Stimulated activated CD8-positive, alpha-beta memory T cell treated with anti-CD3 and anti-CD28 coated beads, Interleukin-4, amount 100 ng/mL, for 48 hours (primary cell): ENCODE measurements around the gene NSUN5.
"Not testable (repeated sequence)": the region's sequence is repeated elsewhere in the genome, so short reads cannot be mapped to it uniquely, and the experiment has no call there.

ENCODE experiments used
- DNase-seq: peaks from one replicate; pipeline ENCODE4 v3.0.0-alpha.2; 2020

The NSUN5 gene

GRCh38 chr7:73267813-73268212 is 40.8 kb downstream of the NSUN5 start:
- not testable (repeated sequence) for DNase-seq

DNA sequence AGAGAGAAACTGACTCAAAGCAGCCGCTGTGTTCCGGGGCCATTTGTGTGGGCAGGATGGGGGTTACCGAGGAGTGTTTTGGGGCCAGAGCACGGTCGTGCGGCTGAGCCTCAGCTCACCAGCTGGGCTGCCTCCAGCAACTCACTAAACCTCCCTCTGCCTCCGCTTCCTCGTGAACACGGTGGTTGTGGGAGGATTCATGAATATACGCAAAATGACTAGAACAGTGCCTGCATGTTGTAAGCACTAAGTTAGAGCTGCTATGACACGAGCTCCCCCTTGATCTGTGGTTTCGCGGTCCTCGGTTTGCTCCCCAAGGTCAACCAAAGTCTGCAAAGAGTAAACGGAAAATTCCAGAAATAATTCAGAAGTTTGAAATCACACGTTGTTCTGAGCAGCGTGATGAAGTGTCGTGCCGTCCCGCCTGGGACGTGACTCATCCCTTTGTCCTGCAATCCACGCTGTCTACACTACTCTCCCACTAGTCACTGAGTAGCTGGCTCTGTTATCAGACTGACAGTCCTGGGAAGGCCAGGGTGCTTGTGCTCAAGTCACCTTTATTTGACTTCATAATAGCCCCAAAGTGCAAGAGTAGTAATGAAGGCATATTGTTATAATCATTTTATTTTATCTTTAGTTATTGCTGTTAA is 41.8 kb downstream of the NSUN5 start:
- not testable (repeated sequence) for DNase-seq

DNA sequence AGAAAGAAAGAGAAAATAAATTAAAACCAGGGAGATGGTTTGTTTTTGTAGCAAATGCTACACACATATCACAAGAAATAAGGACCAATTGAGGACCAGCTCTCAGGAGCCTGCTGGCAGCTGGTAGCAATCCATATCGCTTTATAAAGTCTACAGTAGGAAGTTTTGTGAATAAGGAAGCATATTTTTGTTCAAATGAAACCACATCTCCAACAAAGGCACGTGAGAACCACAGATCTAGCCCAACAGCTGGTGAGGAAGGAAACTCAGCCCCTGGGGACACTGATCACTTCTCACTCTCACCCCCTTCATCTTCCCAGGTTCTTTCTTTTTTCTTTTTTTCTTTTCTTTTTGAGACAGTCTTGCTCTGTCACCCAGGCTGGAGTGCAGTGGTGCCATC is 46.2 kb downstream of the NSUN5 start:
- DNase-seq: not testable (repeated sequence)
